HG03103 (cell line): ENCODE results near the gene GPC5.
"Not testable (repeated sequence)": the region's sequence is repeated elsewhere in the genome, so short reads cannot be mapped to it uniquely, and the experiment has no call there.

Source experiments
- ATAC-seq: cut with Tn5 transposase; IDR thresholded peaks from one replicate; pipeline ENCODE4 v1.9.1; 2021; ENCODE audit warnings: low read depth; ENCODE audit not compliant: unreplicated experiment

Gene GPC5

DNA sequence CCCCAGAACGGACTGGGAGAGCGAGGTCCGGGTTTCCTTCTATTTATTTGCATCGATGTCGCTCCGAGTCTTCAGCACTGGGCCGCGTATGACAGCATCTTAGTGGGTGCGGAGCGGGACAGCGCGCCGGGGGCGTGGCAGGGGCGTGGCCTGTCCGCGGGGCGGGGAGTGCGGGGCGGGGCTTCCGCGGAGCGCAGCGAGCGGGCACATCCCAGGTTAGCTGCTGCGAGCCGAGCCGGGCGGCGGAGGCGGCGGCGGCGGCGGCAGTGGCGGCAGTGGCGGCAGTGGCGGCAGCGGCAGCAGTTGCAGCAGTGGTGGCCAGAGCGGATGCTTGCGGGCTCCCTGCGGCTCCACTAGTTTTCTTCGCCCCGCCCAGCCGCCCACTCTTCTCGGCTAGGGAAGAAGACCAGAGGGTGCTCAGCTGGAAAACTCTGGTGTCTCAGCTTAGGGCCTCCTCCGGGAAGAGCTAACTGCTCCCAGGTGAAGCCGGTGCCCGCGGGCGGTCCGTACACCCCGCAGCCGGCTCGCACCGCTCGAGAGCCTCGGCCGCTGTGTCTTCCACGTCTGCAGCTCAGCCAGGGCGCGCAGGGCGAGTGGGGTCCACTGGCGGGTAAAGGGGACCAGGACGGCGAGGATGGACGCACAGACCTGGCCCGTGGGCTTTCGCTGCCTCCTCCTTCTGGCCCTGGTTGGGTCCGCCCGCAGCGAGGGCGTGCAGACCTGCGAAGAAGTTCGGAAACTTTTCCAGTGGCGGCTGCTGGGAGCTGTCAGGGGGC is at the start of gene GPC5:
GPC5 (plus strand) TSS at position 209 of the 776 bp plus-strand sequence.
- peak; percentile 94 for ATAC-seq

DNA sequence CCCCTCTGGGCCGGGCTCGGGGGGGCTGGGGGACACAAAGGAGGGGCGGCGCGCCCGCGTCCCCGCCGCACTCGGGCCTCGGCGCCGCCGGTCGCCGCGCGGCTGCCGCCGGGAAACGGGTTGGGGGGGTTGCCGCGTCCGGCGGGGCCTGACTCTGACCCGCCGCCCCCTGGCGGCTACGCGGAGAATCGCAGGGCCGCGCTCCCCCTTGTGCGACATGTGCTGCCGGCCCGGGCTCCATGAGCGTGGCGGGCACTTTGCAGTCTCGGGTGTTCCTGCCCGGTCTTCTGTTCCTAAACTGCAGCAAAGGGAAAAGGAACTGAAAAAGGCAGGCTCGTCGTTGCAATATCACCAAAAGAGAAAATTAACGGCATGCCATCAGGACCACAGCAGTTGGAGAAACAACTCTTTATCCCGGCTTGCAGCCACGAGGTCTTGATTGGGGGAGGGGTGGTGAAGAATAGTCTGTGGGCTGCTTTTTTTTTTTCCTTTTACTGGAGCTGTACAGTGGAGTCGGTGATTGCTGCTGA is 49.5 kb upstream of the GPC5 start:
- ATAC-seq = peak; percentile 39

DNA sequence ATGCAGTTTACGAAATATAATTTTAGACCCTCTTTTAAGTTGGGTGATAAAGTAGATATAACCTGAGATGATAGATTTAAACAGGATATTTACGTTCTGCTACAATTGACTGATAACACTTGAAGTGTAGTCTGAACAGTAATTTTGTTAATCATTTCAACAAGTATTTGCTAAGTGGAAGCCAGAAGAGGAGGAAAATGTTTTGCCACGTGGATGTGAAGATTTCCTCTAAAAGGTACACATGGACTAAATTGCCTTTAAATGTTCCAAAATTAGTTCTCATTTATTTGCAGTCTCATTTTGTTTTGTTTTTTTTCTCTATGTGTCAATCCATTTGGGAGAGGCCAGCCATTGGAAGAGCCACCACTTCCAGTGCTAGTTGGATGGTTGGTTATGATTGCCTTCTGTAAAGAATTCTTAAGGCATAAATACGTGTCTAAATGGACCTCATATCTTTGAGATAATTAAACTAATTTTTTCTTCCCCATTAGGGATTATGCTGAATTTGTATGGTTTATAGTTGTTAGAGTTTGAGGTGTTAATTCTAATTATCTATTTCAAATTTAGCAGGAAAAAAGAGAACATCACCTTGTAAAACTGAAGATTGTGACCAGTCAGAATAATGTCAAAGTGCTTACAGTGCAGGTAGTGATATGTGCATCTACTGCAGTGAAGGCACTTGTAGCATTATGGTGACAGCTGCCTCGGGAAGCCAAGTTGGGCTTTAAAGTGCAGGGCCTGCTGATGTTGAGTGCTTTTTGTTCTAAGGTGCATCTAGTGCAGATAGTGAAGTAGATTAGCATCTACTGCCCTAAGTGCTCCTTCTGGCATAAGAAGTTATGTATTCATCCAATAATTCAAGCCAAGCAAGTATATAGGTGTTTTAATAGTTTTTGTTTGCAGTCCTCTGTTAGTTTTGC is 48.2 kb upstream of the GPC5 start:
- ATAC-seq = no peak

DNA sequence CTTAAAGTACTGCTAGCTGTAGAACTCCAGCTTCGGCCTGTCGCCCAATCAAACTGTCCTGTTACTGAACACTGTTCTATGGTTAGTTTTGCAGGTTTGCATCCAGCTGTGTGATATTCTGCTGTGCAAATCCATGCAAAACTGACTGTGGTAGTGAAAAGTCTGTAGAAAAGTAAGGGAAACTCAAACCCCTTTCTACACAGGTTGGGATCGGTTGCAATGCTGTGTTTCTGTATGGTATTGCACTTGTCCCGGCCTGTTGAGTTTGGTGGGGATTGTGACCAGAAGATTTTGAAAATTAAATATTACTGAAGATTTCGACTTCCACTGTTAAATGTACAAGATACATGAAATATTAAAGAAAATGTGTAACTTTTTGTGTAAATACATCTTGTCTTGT is 47.3 kb upstream of the GPC5 start:
- no peak for ATAC-seq

DNA sequence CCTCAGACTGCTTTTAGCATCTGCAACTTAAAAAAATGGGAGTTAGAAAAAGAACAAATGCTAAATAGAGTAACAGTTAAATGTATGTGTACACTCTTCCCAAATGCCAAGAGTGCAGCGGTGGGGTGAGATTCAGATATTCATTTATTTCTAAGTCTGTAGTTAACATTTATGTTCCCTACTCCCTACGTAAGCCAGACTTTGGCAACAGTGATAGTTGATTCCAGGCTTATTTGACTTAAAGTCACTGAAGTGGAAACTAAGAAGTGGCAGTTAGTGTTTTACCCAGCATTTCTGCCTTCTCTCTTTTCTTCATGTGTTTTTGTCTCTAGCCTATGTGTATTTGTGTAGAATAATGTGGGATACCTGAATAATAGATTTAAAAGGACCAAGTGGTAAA is 46.4 kb upstream of the GPC5 start:
- no peak for ATAC-seq

DNA sequence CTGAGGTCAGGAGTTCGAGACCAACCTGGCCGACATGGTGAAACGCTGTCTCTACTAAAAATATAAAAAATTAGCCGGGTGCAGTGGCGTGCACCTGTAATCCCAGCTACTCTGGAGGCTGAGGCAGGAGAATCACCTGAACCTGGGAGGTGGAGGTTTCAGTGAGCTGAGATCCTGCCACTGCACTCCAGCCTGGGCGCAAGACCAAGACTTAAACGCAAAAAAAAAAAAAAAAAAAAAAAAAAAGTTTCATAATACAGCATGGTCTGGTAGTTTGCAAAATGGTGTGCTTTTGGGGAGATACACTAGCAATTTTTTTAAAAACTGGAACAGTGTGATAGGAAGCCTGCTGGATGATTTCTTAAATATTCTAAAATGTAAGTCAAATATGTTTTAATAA is 45.5 kb upstream of the GPC5 start:
- ATAC-seq = not testable (repeated sequence)

DNA sequence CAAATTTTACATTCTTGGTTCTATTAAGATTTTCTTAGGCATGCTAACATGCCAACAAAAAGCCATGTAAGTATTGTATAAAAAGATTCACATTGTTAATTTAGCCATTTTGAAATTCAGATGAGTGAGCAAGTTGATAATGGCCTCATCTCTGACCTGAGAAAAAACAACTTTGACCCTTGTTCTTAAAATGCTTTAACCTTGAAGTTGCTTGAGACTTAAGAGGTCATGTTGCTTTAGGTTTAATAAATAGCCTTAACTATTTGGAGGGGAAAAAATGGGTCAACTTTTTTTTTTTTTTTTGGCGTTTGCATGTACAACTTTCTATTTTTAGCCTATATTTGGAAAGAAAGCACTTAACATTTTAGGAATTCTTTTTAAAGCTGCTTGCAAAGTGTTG is 44.9 kb upstream of the GPC5 start:
- no peak for ATAC-seq

DNA sequence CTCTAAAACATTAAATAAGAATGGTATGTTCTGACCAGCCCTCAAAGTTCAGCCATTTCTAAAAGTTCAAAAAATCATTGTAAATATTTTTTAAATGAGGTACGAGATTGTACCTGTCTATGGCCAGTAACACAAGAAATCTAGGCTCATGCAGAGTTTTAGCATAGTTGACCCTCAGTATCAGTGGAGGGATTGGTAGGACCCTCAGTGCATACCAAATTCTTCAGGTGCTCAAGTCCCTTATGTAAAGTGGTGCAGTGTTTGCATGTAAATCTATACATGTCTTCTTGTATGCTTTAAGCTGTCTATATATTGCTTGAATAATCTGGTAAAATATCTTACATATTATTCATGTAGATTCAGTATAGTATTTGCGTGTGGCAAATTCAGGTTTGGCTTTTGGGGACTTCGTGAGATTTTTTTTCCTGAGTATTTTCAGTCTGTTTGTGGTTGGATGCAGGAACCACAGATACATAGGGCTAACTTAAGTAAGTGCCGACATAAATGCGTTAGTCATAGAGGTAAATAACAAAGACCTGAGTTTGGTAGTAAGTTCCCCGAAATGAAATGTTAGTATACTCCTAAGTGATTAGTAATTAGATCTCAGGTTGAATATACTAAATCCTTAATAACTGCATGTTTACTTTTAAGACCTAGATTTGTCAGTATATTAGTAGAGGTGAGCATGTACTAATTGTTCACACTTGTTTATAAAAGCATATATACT is 43.2 kb upstream of the GPC5 start:
- ATAC-seq = no peak

DNA sequence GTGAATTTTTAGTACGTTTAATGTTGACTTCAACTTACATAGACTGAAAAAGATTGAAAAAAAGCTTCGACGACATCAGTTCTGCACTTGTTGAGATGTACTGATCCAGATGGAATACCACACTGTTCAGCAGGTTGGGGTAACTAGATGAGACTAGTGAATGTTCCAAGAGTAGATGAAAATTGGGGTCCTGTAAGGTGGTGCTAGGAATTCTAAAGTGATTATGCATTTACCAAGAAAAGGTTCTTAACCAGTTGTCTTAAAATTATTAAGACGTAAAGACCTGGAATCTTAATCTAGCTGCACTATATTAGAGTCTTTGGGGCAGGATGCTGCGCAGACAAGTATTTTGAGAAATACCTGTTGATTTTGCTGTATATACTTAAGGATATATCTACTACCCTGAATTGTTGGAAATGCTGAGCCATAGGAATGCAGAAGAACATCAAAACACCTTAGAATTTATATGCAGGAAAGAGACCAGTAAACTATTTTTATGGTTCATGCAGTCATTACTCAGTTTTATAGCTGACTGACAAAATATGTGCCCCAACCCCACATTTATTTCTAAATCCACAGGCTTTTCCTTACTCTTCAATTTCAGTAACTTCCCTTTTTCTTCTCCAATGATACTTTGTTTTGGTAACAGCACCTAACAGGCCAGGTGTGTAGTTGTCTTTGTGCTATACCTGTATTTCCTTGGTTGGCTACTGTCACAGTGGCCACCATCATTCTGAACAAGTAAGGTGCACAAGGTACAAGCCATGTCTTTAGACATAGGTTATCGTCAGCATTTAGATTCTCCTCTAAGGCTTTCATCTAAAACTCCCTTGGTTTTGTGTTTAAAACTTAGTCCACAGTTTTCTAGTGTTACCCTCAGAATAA is 42.4 kb upstream of the GPC5 start:
- ATAC-seq = no peak

DNA sequence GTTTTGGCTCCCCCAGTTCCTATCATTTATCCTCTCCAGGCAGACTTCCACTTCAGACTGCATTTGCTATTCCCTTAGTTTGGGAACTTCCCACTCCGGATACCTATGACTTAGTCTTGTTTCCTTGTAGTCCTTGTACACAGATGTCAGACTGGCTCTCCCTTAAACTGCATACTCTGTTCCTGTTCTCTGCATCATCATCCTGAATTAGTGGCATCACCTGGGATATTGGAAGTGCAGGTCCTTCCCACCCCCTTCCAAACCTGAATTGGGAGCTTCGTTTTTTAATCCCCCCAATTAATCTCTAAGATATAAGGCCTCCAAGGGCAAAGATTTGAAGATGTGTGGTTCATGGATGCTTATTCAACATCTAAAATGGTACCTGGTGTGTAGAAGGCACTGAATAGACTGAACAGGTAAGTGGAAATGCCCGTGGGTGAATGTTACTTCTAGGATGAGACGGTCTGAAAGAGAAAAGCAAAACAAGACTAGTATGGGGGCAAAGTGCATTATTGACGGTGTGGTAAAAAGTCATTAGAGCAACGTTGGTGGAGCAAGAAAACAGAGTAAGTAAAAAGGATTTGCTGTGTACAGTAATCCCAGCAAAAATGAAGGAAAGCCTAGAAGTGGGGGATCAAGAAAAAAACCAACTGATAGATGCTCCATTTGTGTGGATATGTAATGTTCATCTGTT is 41.4 kb upstream of the GPC5 start:
- ATAC-seq = no peak

DNA sequence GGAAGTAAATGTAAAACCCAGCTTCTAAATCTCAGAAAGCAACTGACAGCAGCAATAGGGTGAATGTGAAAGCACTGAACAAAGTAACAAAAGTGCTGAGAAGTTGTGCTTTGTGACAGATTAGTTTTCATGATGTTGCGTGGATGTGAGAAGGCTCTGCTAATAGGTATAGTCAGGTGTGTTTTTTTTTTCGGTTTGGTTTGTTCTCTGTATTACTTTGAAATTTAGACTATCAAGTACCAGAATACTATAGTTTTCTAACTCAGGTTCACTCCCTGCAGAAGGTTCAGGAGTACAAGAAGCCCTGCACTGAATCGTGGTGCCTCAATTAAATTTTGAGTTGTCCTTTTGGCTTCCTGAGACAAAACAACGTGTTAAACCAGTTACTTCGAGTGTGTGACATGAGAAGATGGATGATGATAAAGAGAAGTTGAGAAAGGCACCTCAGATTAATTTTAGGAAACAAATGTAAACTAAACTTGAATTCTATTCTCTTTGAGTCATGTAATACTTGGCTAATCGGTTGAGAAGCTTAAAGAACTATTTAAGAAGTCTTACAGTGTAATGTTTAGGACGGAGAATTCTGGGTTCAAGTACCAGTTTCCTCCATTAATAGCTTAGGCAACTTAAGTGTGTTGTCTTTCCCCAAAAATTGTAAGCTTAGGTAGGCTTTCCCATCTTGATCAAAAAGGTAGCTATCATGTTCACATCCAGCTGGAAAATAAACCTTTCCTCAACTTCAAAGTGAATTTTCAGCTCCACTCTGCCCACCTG is 40.6 kb upstream of the GPC5 start:
- ATAC-seq = no peak

DNA sequence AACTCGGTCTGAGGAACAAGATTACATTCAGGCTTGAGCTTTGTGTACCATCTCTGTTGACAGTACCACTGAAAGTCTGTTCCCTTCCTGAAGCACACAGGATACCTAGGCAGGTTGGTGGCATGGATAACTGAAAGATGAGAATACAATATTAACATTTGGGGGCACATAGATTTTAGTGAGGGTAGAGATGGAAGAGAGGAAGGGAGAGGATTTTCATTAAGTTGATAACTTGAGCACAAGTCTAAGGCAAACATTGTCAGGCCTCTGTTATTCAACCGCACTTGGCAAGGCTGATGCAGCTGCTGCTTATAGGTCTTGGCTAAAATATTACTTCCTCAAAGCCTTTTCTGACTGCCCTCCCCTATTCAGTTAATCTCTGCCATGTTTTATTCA is 40.0 kb upstream of the GPC5 start:
- ATAC-seq = no peak

DNA sequence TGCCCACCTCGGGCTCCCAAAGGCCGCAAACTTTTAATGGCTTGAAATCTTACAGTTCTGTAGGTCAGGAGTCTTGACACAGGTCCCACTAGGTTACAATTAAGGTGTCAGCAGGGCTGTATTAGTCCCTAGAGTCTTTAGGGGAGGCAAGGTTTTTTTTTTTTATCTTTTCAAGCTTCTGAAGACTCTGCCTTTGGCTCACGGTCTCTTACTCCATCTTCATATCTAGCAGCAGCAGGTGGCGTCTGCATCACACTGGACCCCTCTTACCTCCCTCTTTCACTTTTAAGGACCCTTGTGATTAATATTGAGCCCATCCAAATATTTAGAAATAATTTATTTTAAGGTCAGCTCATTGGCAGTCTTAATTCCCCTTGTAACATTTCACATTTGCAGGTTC is 39.3 kb upstream of the GPC5 start:
- ATAC-seq = no peak

DNA sequence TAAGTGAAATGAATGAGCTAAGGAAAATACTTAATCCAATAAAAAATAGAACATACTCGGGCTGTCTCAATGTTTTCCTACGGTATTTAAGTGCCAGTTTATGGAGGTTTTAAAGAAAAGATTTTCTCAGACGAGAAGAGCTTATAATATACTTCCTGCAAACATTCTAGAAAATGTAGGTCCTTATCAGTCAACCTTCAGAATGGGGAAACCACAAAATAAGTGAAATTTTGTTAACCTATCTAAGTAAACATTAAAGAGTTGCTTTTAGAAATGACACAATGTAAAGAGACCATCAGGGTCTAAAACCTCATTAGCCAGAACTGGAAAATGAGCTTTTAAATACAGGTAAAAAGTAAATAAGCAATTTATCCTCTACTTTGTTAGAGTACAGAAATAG is 38.8 kb upstream of the GPC5 start:
- ATAC-seq = no peak

DNA sequence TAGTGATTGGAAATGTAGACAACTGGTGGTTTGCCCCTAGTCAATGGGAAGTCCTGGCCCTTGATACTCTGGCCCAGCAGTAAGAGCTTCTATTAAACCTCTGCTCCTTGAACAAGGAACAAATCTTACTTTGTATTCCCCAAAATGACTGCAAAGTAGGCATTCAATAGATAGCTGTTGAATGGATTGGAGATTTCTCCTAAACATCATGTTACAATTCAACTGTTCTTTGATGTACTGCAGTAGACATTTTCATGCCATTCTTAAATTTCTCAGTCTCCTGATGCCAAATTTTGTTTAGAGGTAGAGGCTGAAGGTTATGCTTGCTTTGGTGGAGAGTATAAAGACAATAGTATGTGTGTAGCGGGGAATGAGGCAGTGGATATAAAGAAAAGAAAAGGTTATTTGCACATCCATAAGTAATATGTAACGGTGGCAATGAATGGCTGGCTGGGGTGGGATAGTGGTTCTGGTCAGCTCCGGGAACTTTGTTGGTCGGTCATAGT is 38.1 kb upstream of the GPC5 start:
- ATAC-seq = no peak

DNA sequence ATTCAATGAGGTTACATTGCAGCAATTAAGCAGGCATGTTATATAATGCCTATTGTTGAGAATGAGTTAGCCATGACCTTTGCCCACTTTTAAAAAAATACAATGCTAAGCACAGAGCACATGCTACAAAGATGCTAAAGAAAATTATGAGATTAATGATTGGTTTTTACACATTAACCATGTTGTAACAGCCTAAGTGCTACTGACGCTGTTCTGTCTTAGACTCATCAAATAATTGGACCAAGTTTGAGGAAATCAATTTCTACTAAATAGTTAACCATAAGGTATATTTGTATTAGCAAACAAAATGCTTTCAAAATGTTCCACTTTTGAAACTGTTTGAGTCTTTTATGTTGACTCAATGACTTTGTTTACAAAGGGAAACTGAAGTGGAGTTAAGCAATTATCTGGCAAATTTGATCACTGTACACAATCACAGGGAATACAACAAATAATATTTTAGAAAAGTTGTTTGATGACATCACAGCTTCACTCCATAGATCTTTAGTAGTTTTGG is 36.6 kb upstream of the GPC5 start:
- no peak for ATAC-seq

DNA sequence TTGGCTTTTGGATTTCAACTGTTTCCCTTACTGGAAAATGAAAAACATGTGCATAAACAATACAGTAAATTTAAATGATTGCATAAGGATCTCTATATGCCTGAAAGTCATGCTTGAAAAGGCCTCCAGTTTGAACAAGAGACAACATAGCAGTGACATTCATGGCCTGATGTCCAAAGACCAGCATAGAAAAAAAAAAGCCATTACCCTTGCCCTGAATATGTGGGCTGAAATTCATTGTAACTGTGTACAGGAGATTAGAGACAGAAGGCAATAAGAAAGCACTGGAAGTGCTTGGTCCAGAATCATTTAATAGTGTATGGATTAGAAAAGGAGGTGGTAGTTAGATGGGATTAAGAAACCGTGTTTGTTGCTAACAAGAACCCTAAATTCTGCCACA is 35.5 kb upstream of the GPC5 start:
- ATAC-seq = no peak

DNA sequence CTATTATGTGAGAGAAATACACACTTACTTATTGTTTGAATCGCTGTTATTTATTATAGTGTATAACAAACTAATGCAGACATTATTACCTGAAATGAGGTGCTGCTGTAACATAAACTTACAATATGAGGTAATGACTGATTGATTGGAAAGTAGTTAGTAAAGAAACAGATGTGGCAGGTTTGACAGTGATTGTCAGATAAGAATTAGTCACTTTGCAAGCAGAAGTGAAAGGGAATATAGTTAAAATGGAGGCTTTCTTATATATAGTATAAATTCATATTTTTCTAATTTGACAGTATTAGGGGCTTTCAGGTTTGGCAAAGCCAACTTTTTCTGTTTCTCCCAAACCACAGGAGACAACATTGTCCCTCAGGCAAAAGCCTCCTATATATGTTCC is 30.3 kb upstream of the GPC5 start:
- ATAC-seq = peak; percentile 35
